Small intestine (tissue), 7 donors: ENCODE results near the gene TMEM45A. TPM values are rescaled to one million over a fixed set of nuclear protein-coding genes. Genes with fewer than 3 reads are reported as not detected.

Source experiments
- DNase-seq, 2 donors: peaks; one replicate each; pipeline versions ENCODE4 v3.0.0 to v3.0.0-alpha.2; 2013
- FAIRE-seq: peaks from 2 replicates; lab custom pipeline; 2012; peaks lifted over from hg19 to GRCh38; lab: Jason Lieb, UNC
- H3K27ac ChIP-seq, 3 donors: one replicate each; pipeline ENCODE4 v1.5.1; 2013; ENCODE audit warnings: low read length in 2 of 3, mild to moderate bottlenecking in 2 of 3, control low read depth in 1 of 3, inconsistent platforms in 1 of 3, low read depth in 1 of 3, moderate library complexity in 1 of 3
- H3K27me3 ChIP-seq, 3 donors: one replicate each; pipeline ENCODE4 v1.6.1; 2013; ENCODE audit warnings: low read length in 3 of 3, inconsistent platforms in 1 of 3; ENCODE audit not compliant: control insufficient read depth in 3 of 3, insufficient read depth in 3 of 3
- H3K36me3 ChIP-seq, 3 donors: one replicate each; pipeline ENCODE4 v1.6.1; 2013; ENCODE audit warnings: low read length in 3 of 3, inconsistent platforms in 1 of 3, low read depth in 1 of 3, mild to moderate bottlenecking in 1 of 3, moderate library complexity in 1 of 3; ENCODE audit not compliant: control insufficient read depth in 3 of 3, insufficient read depth in 2 of 3
- H3K4me1 ChIP-seq, 3 donors: one replicate each; pipeline ENCODE4 v1.6.1; 2013; ENCODE audit warnings: low read length in 2 of 3, inconsistent platforms in 1 of 3, low read depth in 1 of 3, mild to moderate bottlenecking in 1 of 3, moderate library complexity in 1 of 3; ENCODE audit not compliant: control insufficient read depth in 3 of 3, insufficient read depth in 2 of 3
- H3K4me3 ChIP-seq, 3 donors: one replicate each; pipeline ENCODE4 v1.5.1; 2013; ENCODE audit warnings: low read length in 3 of 3, control low read depth in 1 of 3, inconsistent platforms in 1 of 3, low read depth in 1 of 3, mild to moderate bottlenecking in 1 of 3, moderate library complexity in 1 of 3
- H3K9me3 ChIP-seq, 2 donors: one replicate each; pipeline ENCODE4 v1.6.1; 2013; ENCODE audit warnings: low read depth in 1 of 2, low read length in 1 of 2; ENCODE audit not compliant: control insufficient read depth in 2 of 2, insufficient read depth in 1 of 2
- WGBS, 3 donors: extraction: QIAGEN DNeasy Blood & Tissue Kit; methylation state at CpG; one replicate each; pipeline ENCODE4 v1.1.7; 2013; 5-methylcytosine and 5-hydroxymethylcytosine counted together
- polyA plus RNA-seq, 4 donors: library from polyadenylated mRNA; stranded (reverse) in 3 of 4; unstranded in 1 of 4; fragments of 200-250 nt in 3 of 4; fragments of 120-200 nt in 1 of 4; gene quantifications; one replicate each; pipeline versions ENCODE4 v1.2.1 to v1.2.3, GENCODE V29; 2013
- donor health status: healthy with polysubstance abuse.
- donor health status: control.
- donor health status: control.
- donor health status: Bipolar disorder and iron deficiency.
- donor health status: healthy.

The TMEM45A gene
- polyA plus RNA-seq, 4 donors: 5.1 to 7.5 (median 6.9) TPM; not detected in 1

DNA sequence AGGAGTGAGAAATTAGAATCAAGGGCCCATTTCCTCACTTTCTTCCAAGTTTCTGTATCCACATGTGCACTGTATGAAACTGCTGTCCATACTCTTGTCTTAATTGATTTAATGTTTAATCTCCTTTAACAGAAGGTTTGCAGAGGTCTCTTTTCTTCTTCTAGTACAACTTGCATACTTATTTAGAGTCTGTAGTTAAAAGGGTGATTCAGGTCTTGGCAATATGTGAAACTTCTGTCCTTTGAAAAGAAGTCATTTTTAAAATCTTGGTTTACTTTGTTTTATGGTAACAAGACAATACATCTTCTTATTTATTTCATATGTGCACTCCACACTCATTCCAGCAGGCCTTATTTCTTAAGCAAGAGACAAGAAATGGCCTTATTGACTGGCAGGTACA lies 25.8 kb downstream of the TMEM45A start:
- Histone ChIP-seq H3K27ac (no peak overlapping the region), H3K9me3 (no peaks in the 10 kb centered on the region), H3K36me3 (no peaks in the 10 kb centered on the region), H3K4me3 (no peak overlapping the region), H3K4me1 (no peaks in the 10 kb centered on the region), H3K27me3 (no peaks in the 10 kb centered on the region)
- no peak for FAIRE-seq
- no peak for DNase-seq

DNA sequence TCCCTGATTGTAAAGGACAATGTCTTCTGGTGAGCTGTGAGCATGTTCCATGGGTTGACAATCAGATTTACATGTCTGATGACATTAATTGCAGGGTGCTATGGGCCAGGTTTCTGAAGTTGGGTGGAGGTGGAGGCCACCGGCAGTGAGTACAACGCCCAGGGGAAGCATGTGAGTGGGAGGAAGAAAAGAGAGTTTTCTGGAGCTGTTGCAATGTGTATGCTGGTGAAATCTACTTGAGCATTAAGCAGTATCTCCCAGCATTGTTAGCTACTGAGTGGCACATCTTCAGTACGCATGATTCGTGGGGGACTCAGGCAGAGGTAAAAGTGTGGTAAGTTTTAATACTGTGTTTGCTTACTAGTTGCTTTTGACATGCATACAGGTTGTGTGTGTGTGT lies 26.6 kb downstream of the TMEM45A start:
- Histone ChIP-seq H3K36me3 (no peaks in the 10 kb centered on the region), H3K4me1 (no peaks in the 10 kb centered on the region), H3K4me3 (no peak overlapping the region), H3K9me3 (no peaks in the 10 kb centered on the region), H3K27ac (no peak overlapping the region), H3K27me3 (no peaks in the 10 kb centered on the region)
- no peak for DNase-seq
- FAIRE-seq: no peak
- WGBS, 3 donors: 78 to 80% (median 80%) methylated on average over 4 of the region's 4 CpGs

GRCh38 chr3:100521439-100521845 lies 29.0 kb downstream of the TMEM45A start:
- DNase-seq: no peak
- no peaks in the 10 kb centered on the region for H3K36me3 ChIP-seq
- H3K4me1 ChIP-seq: no peaks in the 10 kb centered on the region
- 76 to 88% (median 77%) methylated on average over 10 of the region's 10 CpGs for WGBS, 3 donors
- no peaks in the 10 kb centered on the region for H3K27me3 ChIP-seq
- FAIRE-seq: no peak
- no peak overlapping the region for H3K27ac ChIP-seq
- H3K9me3 ChIP-seq: no peaks in the 10 kb centered on the region
- no peak overlapping the region for H3K4me3 ChIP-seq

- no peaks in the 10 kb centered on the region for H3K27me3 ChIP-seq
- WGBS, 3 donors: 90 to 92% (median 90%) methylated on average over 3 of the region's 3 CpGs
- no peaks in the 10 kb centered on the region for H3K9me3 ChIP-seq
- H3K36me3 ChIP-seq: no peaks in the 10 kb centered on the region
- H3K4me3 ChIP-seq: no peak overlapping the region
- no peak for DNase-seq
- H3K4me1 ChIP-seq: no peaks in the 10 kb centered on the region
- FAIRE-seq: no peak
- no peak overlapping the region for H3K27ac ChIP-seq
These were observed 29.7 kb downstream of the TMEM45A start for GRCh38 chr3:100522125-100522524.

- H3K27me3 ChIP-seq: no peaks in the 10 kb centered on the region
- H3K4me1 ChIP-seq: no peaks in the 10 kb centered on the region
- FAIRE-seq (no peak), DNase-seq (no peak)
- no peak overlapping the region for H3K4me3 ChIP-seq
- no peaks in the 10 kb centered on the region for H3K36me3 ChIP-seq
- H3K27ac ChIP-seq: no peak overlapping the region
- WGBS, 3 donors: 78 to 90% (median 85%) methylated on average over 4 of the region's 4 CpGs
- no peaks in the 10 kb centered on the region for H3K9me3 ChIP-seq
These were observed 30.8 kb downstream of the TMEM45A start for GRCh38 chr3:100523050-100523760.

DNA sequence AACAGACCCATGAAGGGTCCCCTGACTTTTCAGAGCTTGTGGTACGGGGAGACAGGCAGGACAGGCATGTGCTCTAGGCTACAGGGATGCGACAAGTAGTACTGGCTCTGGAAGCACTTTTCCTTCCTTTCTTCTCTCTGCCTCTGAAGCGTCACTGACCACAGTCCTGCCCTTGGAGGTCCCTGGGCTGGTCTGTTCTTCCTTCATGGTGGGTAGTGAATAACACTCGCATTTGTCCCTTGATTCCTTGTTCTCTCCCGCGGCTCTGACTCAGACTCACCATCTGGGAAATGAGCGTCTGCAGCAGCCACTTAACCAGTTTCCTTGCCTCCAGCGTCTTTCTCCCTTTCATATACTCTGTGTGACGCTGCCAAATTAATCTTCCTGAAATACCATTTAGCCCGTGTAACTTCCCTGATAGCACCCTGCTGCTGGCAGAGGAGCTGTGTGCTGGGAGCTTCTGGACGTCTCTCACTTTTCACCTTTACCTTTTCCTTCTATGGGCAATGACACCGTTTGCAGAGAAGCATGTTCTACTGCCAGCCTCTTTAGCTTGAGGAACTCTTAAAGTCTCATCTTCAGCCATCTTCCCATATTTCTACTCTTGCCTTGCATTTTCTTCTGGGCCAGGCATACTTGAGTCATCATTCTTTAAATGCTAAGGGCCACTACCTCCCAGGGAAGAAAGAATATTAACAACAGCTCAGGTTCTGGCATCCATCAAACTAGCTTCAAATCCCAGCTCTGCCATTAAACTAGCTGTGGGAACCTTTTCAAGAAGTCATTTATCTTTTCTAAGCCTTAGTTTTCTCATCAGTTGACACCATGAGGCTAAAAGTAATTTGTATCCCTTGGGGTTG lies 33.6 kb downstream of the TMEM45A start:
- Histone ChIP-seq H3K9me3 (no peaks in the 10 kb centered on the region), H3K27me3 (no peaks in the 10 kb centered on the region), H3K4me1 (no peaks in the 10 kb centered on the region), H3K36me3 (no peaks in the 10 kb centered on the region), H3K4me3 (no peak overlapping the region), H3K27ac (peak overlapping the region in 1 of 3 donors; percentile 22)
- no peak for DNase-seq
- 66 to 71% (median 68%) methylated on average over 12 of the region's 12 CpGs for WGBS, 3 donors
- no peak for FAIRE-seq

DNA sequence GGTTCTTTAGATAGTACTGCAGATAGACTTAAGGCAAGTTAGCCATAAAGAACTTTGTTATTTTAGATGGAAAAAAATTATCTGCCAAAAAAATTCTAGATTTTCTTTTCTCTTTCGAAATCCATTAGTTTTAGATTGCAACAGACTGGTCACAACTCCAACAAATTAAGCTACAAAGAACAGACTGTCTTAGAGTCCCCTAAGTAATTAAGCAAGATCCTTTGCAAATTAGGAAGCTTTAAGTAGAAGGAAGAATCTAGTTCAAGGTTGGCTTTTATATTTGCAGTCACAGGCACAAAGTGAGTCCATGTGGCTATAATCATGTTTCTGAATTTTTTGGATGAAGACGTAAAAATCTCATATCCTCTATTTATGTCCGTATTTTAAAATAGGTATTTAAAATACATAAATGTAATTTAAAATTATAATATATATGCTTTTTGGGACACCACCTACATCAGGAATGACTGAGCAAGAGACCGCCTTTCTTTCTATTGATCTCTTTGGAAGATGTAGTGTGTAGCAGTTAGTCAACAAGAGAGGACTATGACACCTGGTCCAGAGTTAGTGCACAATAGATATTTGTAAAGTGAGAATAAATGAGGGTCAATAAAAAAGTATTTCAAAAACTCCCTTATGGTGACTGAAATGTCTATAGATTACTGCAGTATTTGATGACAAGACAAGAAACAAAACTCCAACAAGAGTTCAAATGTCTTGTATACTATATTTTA lies 34.4 kb downstream of the TMEM45A start:
- no peaks in the 10 kb centered on the region for H3K36me3 ChIP-seq
- no peaks in the 10 kb centered on the region for H3K27me3 ChIP-seq
- no peaks in the 10 kb centered on the region for H3K9me3 ChIP-seq
- 89 to 96% (median 91%) methylated on average over 4 of the region's 4 CpGs for WGBS, 3 donors
- H3K27ac ChIP-seq: no peak overlapping the region
- no peaks in the 10 kb centered on the region for H3K4me1 ChIP-seq
- FAIRE-seq (no peak), DNase-seq (no peak)
- no peak overlapping the region for H3K4me3 ChIP-seq

DNA sequence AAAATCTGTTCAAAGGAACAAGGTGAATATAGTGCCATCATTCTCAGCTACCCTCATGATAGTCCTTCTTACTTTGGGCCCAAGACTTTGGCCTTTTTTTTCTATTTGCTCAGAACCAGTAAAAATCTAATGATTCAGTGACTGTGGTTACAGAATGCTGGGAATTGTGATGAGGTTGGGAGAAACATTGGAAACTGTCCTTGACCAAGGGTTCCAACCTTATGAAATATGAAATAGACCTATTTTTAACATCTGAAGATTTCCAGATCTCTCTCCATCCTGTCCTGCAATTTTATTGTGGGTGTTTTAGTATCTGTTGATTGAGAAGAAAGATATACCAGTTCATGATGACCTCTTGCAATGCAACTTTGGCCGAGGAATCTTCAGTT lies 34.9 kb downstream of the TMEM45A start:
- FAIRE-seq (no peak), DNase-seq (no peak)
- no peak overlapping the region for H3K27ac ChIP-seq
- no peaks in the 10 kb centered on the region for H3K9me3 ChIP-seq
- no peak overlapping the region for H3K4me3 ChIP-seq
- no peaks in the 10 kb centered on the region for H3K27me3 ChIP-seq
- H3K4me1 ChIP-seq: no peaks in the 10 kb centered on the region
- 81 to 95% (median 92%) methylated on average over 1 of the region's 1 CpG for WGBS, 3 donors
- H3K36me3 ChIP-seq: no peaks in the 10 kb centered on the region
